HG02759 (cell line): ENCODE results near the gene ASIC2.

Source experiments
- ATAC-seq: cut with Tn5 transposase; IDR thresholded peaks from one replicate; pipeline ENCODE4 v1.9.1; 2021; ENCODE audit warnings: mild to moderate bottlenecking, moderate library complexity; ENCODE audit not compliant: unreplicated experiment

ASIC2 gene

GRCh38 chr17:33245183-33245582 is 47.9 kb downstream of the ASIC2 start:
- no peak for ATAC-seq

- no peak for ATAC-seq
Measured at GRCh38 chr17:33243732-33244131, 49.4 kb downstream of the ASIC2 start.

GRCh38 chr17:33242375-33243124 is 50.5 kb downstream of the ASIC2 start:
- no peak for ATAC-seq

- no peak for ATAC-seq
Measured at GRCh38 chr17:33241390-33241789, 51.7 kb downstream of the ASIC2 start.

- ATAC-seq = no peak
Measured at GRCh38 chr17:33240362-33240761, 52.7 kb downstream of the ASIC2 start.

GRCh38 chr17:33239702-33240101 is 53.4 kb downstream of the ASIC2 start:
- no peak for ATAC-seq

GRCh38 chr17:33234930-33235685 is 58.0 kb downstream of the ASIC2 start:
- ATAC-seq = no peak

GRCh38 chr17:33234233-33234632 is 58.9 kb downstream of the ASIC2 start:
- ATAC-seq = no peak

GRCh38 chr17:33233811-33234177 is 59.3 kb downstream of the ASIC2 start:
- no peak for ATAC-seq

GRCh38 chr17:33229499-33229898 is 63.6 kb downstream of the ASIC2 start:
- ATAC-seq = no peak

- no peak for ATAC-seq
Measured at GRCh38 chr17:33229028-33229427, 64.1 kb downstream of the ASIC2 start.

GRCh38 chr17:33228548-33228947 is 64.5 kb downstream of the ASIC2 start:
- ATAC-seq = no peak

GRCh38 chr17:33227911-33228310 is 65.2 kb downstream of the ASIC2 start:
- ATAC-seq = no peak

- ATAC-seq = no peak
Measured at GRCh38 chr17:33225994-33226393, 67.1 kb downstream of the ASIC2 start.

GRCh38 chr17:33225509-33225908 is 67.6 kb downstream of the ASIC2 start:
- no peak for ATAC-seq

- ATAC-seq = no peak
Measured at GRCh38 chr17:33220036-33220435, 73.1 kb downstream of the ASIC2 start.

- ATAC-seq = no peak
Measured at GRCh38 chr17:33218698-33219601, 74.1 kb downstream of the ASIC2 start.

GRCh38 chr17:33217891-33218290 is 75.2 kb downstream of the ASIC2 start:
- ATAC-seq = no peak

- ATAC-seq = no peak
Measured at GRCh38 chr17:33214996-33215395, 78.1 kb downstream of the ASIC2 start.

GRCh38 chr17:33210285-33210684 is 82.8 kb downstream of the ASIC2 start:
- ATAC-seq = no peak

GRCh38 chr17:33209671-33210070 is 83.4 kb downstream of the ASIC2 start:
- no peak for ATAC-seq
